GM21423 (cell line): ENCODE data around the gene LONP2.

Source experiments
- ATAC-seq: cut with Tn5 transposase; IDR thresholded peaks from one replicate; pipeline ENCODE4 v1.9.1; 2021; ENCODE audit warnings: mild to moderate bottlenecking, moderate library complexity; ENCODE audit not compliant: unreplicated experiment

Gene LONP2, protein sequence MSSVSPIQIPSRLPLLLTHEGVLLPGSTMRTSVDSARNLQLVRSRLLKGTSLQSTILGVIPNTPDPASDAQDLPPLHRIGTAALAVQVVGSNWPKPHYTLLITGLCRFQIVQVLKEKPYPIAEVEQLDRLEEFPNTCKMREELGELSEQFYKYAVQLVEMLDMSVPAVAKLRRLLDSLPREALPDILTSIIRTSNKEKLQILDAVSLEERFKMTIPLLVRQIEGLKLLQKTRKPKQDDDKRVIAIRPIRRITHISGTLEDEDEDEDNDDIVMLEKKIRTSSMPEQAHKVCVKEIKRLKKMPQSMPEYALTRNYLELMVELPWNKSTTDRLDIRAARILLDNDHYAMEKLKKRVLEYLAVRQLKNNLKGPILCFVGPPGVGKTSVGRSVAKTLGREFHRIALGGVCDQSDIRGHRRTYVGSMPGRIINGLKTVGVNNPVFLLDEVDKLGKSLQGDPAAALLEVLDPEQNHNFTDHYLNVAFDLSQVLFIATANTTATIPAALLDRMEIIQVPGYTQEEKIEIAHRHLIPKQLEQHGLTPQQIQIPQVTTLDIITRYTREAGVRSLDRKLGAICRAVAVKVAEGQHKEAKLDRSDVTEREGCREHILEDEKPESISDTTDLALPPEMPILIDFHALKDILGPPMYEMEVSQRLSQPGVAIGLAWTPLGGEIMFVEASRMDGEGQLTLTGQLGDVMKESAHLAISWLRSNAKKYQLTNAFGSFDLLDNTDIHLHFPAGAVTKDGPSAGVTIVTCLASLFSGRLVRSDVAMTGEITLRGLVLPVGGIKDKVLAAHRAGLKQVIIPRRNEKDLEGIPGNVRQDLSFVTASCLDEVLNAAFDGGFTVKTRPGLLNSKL

DNA sequence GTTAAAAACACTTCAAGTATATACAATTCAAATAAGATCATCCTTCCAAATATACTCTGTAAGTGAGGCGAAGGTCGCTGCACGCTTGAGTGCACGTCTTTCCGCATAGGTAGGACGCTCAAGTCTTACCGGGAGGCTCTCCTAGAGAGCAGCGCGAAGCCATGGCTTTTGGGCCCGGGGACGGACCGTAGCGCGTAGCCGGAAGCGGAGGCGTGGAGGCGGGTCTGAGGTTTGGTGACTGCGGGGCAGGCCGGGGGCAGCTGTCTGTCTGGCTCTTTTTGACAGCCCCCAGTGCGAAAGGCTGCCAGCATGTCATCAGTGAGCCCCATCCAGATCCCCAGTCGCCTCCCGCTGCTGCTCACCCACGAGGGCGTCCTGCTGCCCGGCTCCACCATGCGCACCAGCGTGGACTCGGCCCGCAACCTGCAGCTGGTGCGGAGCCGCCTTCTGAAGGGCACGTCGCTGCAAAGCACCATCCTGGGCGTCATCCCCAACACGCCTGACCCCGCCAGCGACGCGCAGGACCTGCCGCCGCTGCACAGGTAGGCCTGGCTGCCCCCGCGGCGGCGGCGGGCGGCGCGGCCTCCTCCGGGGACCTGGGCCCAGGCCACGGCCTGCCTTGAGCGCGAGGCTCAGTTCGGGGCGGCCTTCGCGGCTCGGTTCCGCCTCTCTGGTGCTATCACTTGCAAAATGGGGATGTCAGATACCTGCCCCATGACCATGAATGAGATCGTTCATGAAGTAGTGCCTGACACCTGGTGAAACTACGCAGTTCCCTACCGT is at the start of gene LONP2:
TSS of gene LONP2 (plus strand) at position 221 of the 783 bp plus-strand sequence. CDS start at position 310, 89 bp downstream.
- ATAC-seq = peak; percentile 95

DNA sequence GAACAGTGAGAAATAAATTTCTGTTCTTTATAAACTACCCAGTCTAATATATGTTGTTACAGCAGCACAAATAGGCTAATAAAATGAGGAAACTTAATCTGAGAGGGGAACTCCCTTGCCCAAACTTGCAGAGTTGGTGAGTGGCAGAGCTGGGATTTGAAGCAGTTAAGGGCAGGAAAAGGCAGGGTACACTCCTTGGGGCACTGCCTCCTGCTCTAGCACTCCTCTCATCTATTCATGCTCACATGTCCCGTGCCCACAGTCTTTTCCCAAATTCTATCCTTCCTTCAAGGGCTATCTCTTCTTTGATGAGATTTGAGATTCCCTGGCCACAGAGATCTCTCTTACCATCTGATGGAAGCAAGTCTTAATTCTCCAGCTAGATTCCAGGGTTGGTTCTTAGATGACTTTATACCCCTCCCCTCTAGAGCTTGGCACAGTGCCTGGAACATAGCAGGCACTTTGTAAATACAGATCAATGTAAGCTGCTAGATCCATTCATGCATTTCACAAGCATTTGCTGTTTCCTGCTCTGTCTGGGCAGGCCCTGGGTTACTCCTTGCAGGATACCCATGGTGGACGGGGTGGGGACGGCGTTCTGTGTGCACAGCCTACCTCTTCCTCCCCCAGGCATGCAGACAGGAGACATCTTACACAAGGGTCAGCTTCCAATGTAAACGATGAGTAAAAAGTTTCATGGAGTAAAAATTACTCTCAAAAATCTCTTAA is 49.1 kb upstream of the LONP2 start:
- ATAC-seq = no peak

DNA sequence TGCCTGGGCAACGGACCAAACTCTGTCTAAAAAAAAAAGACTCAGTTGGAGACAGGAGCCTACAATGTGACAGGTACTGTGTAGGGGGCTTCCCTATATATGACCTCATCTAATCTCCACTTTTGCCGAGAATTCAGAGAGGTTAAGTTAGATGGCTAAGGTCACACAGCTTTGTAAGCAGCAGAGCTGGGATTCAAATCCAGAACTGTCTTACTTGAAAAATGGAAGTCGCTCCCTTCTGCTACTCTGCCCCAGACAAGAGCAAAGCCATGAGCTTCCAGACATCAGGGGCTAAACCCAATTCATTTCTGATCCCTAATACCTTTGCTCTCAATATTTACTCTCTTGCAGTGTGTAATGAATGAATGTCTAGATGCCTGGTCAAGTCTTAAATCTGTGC is 46.8 kb upstream of the LONP2 start:
- ATAC-seq = no peak

DNA sequence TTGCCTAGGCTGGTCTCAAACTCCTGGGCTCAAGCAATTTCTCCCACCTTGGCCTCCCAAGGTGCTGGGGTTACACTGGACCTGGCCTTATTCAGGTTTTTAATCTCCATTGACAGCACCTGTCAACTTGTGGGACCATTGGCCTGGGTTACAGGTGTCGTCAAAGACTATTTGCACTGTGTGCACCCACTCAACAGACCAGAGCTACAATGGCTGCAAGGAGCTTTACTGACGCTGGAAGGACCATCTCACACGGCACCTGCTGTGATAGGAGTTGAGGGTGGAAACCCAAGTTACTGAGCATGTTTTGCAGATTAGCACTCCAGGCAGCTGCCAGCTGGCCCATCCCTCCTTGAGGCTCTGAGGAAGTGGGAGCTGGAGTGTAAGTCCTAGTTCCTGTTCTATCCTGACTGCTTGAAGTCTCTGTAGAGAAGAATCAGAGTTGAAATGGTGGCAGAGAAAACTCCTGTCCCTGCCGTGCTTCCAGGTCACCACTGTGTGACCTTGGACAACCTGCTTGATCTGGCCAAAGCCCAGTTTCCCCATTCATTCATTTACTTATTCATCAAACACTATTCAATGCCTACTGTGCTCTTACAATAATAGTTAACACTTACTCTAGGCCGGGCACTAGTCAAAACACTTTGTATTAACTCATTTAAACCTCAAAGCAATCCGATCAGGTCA is 42.4 kb upstream of the LONP2 start:
- ATAC-seq = no peak

DNA sequence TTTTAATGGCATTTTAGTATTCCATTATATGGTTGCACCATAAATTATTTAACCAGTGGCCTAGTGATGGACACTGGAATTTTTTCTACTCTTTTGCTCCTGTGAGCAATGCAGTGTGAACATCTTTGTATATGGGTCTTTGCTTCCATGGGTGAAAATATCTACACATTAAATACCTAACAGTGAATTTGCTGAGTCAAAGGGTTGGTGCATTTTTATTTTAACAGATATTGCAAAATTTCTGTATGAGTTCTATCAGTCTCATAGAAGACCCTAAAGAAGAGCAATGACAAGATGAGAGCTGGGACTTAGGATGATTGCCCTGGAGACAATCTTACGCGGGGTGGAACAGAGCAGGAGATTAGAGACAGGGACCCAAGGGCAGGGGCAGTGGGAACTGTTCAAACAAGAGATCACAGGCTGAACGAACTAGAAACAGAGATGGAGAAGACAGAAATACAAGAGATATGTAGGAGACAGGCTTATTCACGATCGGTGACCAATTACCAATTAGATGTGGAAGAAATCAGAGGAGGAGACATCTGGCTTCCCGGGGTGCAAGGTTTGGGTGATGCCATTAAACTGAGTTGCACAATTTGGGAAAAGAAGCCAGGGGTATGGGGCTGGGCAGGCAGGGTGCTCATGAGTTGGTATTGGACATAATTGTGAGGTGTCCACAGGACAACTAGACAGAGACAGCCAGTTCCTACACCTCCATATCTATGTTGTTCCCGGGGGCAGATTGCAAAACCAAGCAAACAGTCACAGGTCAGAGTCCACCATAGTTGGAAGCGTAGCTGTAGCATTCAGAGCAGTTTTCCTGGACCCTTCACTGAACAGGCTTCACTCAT is 39.9 kb upstream of the LONP2 start:
- ATAC-seq = no peak

DNA sequence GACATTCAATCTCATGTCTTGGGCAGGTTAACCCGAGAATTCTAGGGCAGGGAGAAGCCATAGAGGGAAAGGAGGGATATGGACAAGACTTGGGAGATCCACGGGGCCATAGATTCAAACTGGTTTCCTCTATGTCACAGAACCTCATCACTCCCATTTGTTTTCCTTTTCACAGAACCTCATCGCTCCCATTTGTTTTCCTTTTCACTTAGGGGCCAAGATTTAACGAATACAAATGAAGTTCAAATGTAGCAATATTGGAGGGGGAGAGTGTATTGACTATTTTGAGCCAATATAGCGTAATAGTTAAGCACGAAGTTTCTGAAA is 39.3 kb upstream of the LONP2 start:
- ATAC-seq = no peak

DNA sequence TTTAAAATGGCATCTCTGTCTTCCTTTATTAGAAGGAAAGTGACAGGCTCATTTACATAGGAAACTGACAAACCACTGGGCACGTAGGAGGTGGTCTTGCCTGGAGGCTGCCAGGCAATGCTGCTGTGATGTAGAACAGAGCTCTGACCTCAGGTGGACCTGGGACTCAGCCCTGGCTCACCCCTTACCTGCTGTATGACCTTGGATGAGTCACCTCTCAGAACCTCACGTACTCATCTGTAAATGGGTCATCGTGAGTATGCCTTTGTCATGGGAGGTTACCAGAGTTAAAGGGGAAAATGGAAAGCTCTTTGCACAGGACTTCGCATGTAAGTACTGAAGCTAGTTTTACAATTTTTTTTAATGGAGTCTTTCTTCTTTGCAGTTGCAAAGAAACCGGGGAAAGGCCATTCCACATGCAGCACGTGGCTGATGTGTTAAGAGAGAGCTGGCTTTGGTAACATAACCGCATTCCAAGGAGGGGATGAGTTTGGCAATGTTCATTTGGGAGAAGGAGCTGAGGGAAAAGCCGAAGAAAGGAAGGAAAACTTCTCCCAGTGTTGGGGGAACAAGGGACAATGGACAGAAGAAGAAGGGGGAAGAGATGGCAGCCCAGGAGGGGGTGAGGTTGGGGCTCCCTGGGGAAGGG is 37.4 kb upstream of the LONP2 start:
- no peak for ATAC-seq

DNA sequence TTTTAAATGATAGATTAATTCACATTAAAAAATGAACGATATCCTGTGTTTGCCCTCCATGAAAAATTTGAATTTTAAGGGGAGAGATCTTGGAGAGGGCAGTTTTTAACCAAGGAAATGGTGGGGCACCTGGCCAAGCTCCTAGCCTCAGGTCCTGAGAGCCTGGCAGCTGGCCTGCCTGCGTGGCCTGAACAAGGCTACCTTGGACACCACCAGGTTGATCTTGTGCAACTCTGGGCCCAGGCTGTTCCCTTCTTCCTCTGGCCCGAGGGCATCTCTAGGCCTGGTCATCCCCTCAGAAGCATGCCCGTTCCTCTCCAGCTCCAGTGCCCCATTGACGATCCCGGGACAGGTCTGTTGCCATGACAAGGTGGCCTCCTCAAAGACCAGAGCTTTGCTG is 33.4 kb upstream of the LONP2 start:
- ATAC-seq = no peak

DNA sequence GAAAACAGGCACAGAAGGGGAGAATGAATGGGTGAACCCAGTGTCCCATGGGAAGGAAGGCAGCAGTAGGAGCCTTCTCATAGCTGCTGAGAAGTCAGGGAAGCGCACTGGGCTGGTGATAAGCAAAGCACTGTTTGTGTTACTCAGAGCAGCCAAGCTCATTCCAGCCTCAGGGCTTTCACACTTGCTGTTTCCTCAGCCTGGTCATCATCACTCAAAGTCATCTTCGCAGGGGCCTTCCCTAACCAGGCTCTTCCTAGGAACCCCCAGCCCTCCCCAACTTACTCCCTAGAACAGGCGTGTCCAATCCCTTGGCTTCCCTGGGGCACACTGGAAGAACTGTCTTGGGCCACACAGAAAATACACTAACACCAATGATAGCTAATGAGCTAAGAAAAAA is 32.1 kb upstream of the LONP2 start:
- ATAC-seq = no peak

DNA sequence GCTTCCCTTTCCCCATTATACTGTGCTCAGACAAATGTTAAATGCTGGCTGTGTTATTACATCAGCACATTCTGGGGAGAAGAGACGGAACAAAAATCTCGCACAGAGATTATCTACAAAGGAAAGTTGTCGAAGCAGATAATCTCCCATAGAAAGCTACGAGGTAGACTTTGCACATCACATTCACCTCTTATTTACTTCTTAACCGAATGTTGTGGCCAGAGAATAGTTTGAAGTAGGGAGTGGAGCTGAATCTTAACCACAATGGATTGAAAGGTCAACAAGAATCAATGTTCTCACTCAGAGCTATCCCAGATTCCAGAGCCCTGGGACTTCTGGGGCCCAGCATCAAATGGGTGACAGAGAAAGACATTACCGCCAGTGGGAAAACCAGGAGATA is 28.4 kb upstream of the LONP2 start:
- ATAC-seq = no peak

DNA sequence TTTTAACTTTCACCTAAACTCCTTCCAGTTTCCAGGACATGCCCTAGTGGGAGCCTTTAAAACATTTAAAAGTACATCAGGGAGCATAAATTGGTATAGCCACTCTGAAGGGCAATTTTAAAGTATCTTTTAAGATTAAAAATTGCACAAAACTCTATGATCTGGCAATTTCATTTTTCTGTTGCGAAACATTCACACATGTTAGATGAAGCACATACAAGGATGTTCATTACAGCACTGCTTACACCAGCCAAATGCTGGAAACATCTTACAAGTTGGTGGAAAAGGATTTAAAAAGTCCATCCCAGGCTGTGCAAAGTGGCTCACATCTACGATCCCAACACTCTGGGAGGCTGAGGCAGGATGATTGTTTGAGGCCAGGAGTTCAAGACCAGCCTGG is 26.4 kb upstream of the LONP2 start:
- ATAC-seq = no peak

DNA sequence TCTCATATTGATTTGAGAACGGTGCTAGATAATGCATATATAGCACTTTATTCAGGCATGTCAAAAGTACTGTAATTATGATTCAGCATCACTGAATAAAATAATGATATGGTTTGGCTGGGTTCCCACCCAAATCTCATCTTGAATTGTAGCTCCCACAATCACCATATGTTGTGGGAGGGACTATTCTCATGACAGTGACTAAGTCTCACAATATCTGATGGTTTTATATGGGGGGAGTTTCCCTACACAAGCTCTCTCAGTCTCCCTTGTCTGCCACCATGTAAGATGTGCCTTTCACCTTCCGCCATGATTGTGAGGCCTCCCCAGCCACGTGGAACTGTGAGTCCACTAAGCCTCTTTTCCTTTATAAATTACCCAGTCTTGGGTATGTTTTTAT is 25.6 kb upstream of the LONP2 start:
- no peak for ATAC-seq

DNA sequence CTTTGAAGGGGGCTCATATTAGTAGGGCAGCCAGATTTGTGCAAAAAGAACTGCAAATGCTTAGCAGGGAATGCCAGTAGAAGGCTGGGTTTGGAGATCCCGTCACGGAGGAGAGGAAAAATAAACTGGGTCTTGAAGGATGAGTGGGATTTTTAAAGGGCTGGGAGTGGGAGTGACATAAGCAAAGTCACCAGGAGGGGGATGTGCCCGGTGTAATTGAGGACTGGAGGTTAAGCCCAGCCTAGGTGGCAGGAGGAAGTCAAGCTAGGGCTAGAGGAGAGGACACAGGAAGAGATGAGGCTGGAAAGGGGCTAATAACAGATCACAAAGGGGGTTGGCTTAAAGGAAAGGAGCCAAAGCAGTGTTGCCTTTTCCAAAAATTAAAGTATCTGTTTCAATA is 23.2 kb upstream of the LONP2 start:
- no peak for ATAC-seq

DNA sequence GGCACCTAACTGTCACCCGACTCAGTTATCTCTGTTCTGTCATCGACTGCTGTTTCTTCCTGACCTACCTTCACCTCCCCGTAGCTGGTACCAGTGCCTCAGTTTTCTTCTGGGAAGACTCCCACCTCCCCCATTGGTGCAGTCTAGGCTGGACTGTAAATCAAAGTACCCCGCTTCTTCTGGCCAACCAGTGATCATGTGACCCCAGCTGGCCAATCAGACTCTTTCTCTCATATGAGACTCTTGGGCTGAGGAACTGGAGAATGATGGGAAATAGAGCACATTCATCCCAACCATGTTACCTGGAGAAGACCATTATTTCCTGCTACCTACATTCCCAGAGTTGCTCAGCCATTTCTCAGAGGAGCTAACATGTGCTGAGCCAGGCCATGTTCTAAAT is 20.6 kb upstream of the LONP2 start:
- ATAC-seq = no peak

DNA sequence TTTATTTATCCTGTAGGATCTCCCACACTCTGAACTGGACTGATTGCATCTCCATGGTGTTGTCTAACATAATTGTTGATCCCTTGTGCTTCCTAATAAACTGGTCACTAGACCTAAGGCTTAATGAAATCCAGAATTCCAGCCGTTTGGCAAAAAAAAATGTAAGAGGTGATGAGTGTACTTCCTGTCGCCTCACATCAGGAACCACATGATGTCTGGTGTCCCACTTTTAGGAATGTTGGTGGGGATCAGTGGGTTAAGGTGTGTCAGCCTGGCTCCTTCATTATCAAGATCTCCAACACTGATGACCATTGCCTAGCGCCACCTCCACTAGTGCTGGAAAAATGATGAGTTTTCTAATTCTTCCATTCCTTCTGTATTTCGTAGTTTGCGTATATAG is 18.6 kb upstream of the LONP2 start:
- no peak for ATAC-seq

DNA sequence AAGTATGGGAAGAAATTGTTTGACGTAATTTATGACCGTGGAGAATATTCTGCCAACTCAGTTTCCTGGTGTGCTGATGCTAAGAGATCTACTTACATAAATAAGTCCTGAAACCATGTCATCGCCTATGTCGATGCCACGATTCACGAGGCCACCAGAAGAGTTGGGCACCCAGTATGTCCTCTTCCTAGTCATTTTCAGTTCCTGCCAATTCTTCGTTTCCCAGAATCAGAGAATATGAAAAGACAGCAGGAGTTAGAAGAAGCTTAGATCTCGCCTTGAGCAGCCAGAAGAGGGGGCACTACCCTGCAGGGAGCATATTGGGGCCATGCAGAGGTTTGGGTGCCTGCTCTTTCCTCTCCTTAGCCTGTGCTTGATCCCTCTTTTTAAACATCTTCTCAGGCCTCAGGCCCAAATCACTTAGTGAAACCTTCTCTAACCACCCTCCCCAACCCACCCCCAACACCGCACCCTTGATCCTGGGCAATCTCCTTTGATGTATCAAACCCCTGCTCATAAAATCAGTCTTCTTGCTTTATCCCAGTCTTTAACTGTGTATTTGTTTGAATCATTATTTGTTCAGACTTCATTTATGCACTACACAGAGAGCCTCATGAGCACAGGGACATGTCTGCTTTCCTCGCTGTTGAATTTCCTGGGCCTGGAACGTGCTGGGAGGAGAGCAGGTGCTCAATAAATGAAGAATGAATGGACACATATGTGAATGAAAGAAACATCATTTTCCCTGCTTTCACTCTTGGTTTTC is 12.2 kb upstream of the LONP2 start:
- ATAC-seq = peak; percentile 68

DNA sequence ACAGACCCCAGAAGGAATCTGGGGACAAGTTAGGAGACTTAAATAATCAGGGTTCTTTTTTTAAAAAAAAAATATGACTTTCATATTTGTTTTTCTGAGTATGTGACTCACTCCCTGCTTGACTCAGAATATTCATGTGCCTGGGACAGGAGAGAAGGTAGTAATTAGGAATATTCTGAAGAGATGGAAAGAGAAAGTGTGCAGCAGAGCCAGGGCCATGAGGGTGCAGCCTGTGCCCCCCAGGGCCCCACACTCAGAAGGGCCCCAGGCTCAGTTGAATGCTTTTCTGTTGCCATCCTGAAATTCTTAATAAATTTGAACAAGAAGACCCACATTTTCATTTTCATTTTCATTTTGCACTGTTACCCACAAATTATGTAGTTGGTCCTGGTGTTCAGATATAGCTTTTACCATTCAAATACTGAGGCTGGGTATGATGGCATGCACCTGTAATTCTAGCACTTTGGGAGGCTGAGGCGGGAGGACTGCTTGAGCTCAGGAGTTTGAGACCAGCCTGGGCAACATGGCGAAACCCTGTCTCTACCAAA is 11.5 kb upstream of the LONP2 start:
- ATAC-seq = no peak

DNA sequence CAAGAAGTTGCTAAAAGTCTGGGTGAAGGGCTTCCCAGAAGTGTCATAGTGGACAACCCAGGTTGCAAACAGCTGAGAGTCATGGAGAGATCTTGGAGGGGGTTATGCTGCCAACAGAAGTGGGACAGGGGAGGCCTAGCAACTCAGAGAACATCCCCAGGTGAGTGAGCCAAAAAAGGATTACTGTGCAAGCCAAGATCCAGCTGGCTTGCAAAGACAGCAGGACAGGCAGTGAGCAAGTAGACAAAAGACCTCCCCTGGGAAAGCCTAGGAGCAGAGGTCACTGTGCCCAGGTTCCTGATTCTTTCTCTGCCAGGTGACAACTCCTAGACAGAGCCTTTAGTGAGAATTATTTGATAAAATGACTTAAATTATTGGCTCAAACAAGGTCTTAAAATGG is 9.5 kb upstream of the LONP2 start:
- ATAC-seq = no peak
